ENCODE results near the gene PCNX2.

The PCNX2 gene

GRCh38 chr1:232973652-232974611, 321.6 kb downstream of the PCNX2 start:
- Histone ChIP-seq H3K4me2 (ENCODE audit: low read depth, low read length, poor library complexity, severe bottlenecking) (no peak overlapping the region), H4K20me1 (ENCODE audit: low read depth, low read length) (no peaks in the 10 kb centered on the region), H3K4me3 (ENCODE audit: insufficient read depth, low read length, poor library complexity, severe bottlenecking) (no peak overlapping the region), H3K9me3 (ENCODE audit: insufficient read depth, low read length) (peaks cover 14% of the 10 kb centered on the region; the same call in 1 of the 2 replicates), H3K79me2 (ENCODE audit: insufficient read depth, low read length) (no peaks in the 10 kb centered on the region), H3F3A (ENCODE audit: insufficient read depth) (no peaks in the 10 kb centered on the region), H3K9me2 (replicated peaks; ENCODE audit: insufficient read depth, low read length) (no peaks in the 10 kb centered on the region), H2AFZ (ENCODE audit: low read depth, low read length, severe bottlenecking) (no peak overlapping the region), H3K9ac (ENCODE audit: low read length) (no peak overlapping the region), H3K27me3 (ENCODE audit: low read length) (no peaks in the 10 kb centered on the region), H3K36me3 (ENCODE audit: low read length) (peaks cover 33% of the 10 kb centered on the region), H3K27ac (ENCODE audit: low read depth, low read length) (no peak overlapping the region)
- no peak for TF ChIP-seq CTCF (IDR thresholded peaks at IDR 0.05; ENCODE audit: insufficient read depth, low read length, poor library complexity, severe bottlenecking)
- TF ChIP-seq EZH2phosphoT487 (conservative IDR thresholded peaks at IDR 0.05; ENCODE audit: low read length) = no peak

GRCh38 chr1:232970508-232970907, 325.0 kb downstream of the PCNX2 start:
- H3K9me2 ChIP-seq (replicated peaks; ENCODE audit: insufficient read depth, low read length) = no peaks in the 10 kb centered on the region
- no peaks in the 10 kb centered on the region for H4K20me1 ChIP-seq (ENCODE audit: low read depth, low read length)
- no peak overlapping the region for H3K27ac ChIP-seq (ENCODE audit: low read depth, low read length)
- TF ChIP-seq EZH2phosphoT487 (conservative IDR thresholded peaks at IDR 0.05; ENCODE audit: low read length) (no peak), CTCF (IDR thresholded peaks at IDR 0.05; ENCODE audit: insufficient read depth, low read length, poor library complexity, severe bottlenecking) (no peak)
- H3K4me2 ChIP-seq (ENCODE audit: low read depth, low read length, poor library complexity, severe bottlenecking) = no peak overlapping the region
- H3F3A ChIP-seq (ENCODE audit: insufficient read depth) = no peaks in the 10 kb centered on the region
- peaks cover 14% of the 10 kb centered on the region; the same call in 1 of the 2 replicates for H3K9me3 ChIP-seq (ENCODE audit: insufficient read depth, low read length)
- no peak overlapping the region for H3K4me3 ChIP-seq (ENCODE audit: insufficient read depth, low read length, poor library complexity, severe bottlenecking)
- no peaks in the 10 kb centered on the region for H3K27me3 ChIP-seq (ENCODE audit: low read length)
- H3K79me2 ChIP-seq (ENCODE audit: insufficient read depth, low read length) = no peaks in the 10 kb centered on the region
- no peak overlapping the region for H2AFZ ChIP-seq (ENCODE audit: low read depth, low read length, severe bottlenecking)
- H3K36me3 ChIP-seq (ENCODE audit: low read length) = peaks cover 33% of the 10 kb centered on the region
- H3K9ac ChIP-seq (ENCODE audit: low read length) = no peak overlapping the region

GRCh38 chr1:232969799-232970198, 325.7 kb downstream of the PCNX2 start:
- Histone ChIP-seq H3K4me2 (ENCODE audit: low read depth, low read length, poor library complexity, severe bottlenecking) (no peak overlapping the region), H3K9me3 (ENCODE audit: insufficient read depth, low read length) (peaks cover 14% of the 10 kb centered on the region; the same call in 1 of the 2 replicates), H3K27me3 (ENCODE audit: low read length) (no peaks in the 10 kb centered on the region), H3K4me3 (ENCODE audit: insufficient read depth, low read length, poor library complexity, severe bottlenecking) (no peak overlapping the region), H3K9me2 (replicated peaks; ENCODE audit: insufficient read depth, low read length) (no peaks in the 10 kb centered on the region), H3K27ac (ENCODE audit: low read depth, low read length) (no peak overlapping the region), H3K79me2 (ENCODE audit: insufficient read depth, low read length) (no peaks in the 10 kb centered on the region), H3K9ac (ENCODE audit: low read length) (no peak overlapping the region), H4K20me1 (ENCODE audit: low read depth, low read length) (no peaks in the 10 kb centered on the region), H3K36me3 (ENCODE audit: low read length) (peaks cover 33% of the 10 kb centered on the region), H2AFZ (ENCODE audit: low read depth, low read length, severe bottlenecking) (no peak overlapping the region), H3F3A (ENCODE audit: insufficient read depth) (no peaks in the 10 kb centered on the region)
- TF ChIP-seq CTCF (IDR thresholded peaks at IDR 0.05; ENCODE audit: insufficient read depth, low read length, poor library complexity, severe bottlenecking) (no peak), EZH2phosphoT487 (conservative IDR thresholded peaks at IDR 0.05; ENCODE audit: low read length) (no peak)
